Pancreas (tissue), 10 donors: Measurements from ENCODE around the gene IRF5. TPM values are rescaled to one million over a fixed set of nuclear protein-coding genes. Genes with fewer than 3 reads are reported as not detected.

Experiments
- ATAC-seq, 4 donors: fragments of 200-7000 bp; cut with Tn5 transposase; one replicate each; pipeline versions ENCODE4 v1.8.0 to v1.9.1; 2020; ENCODE audit warnings: mild to moderate bottlenecking in 4 of 4, moderate library complexity in 4 of 4
- DNase-seq, 6 donors: peaks; one replicate each; pipeline ENCODE4 v3.0.0-alpha.2; 2020
- FAIRE-seq: peaks from 2 replicates; lab custom pipeline; 2012; peaks lifted over from hg19 to GRCh38; lab: Jason Lieb, UNC
- H3K27ac ChIP-seq, 4 donors: fragments of 200-600 bp; sonication (generic); 1 replicate in 3 of 4; 2 replicates in 1 of 4; pipeline versions ENCODE4 v1.5.0 to v1.8.0; 2020
- H3K27me3 ChIP-seq, 4 donors: fragments of 200-600 bp; one replicate each; pipeline ENCODE4 v1.8.0; 2021
- H3K36me3 ChIP-seq, 3 donors: fragments of 200-600 bp; sonication (generic) in 1 of 3; one replicate each; pipeline versions ENCODE4 v1.5.0 to v1.8.0; 2020 to 2021
- H3K4me1 ChIP-seq, 3 donors: fragments of 200-600 bp; one replicate each; pipeline ENCODE4 v1.8.0; 2021
- H3K4me3 ChIP-seq, 4 donors: fragments of 200-600 bp; sonication (generic) in 2 of 4; one replicate each; pipeline versions ENCODE4 v1.5.0 to v1.8.0; 2020 to 2021
- H3K9me3 ChIP-seq, 4 donors: fragments of 200-600 bp; one replicate each; pipeline ENCODE4 v1.8.0; 2021
- CTCF ChIP-seq, 4 donors: fragments of 200-600 bp; sonication (generic) in 3 of 4; IDR thresholded peaks; one replicate each; pipeline versions ENCODE4 v1.5.0 to v1.8.0; 2021; ENCODE audit warnings: antibody characterized with exemption in 4 of 4
- WGBS, 2 donors: extraction: QIAGEN DNeasy Blood & Tissue Kit; methylation state at CpG; one replicate each; pipeline ENCODE4 v1.1.7; 2013; 5-methylcytosine and 5-hydroxymethylcytosine counted together
- intact Hi-C, 3 donors: fragments of 100-400 bp; cut with DNase I; formaldehyde crosslinking; loops; one replicate each; pipeline versions ENCODE4 v1.11.1 to v1.14.2; 2022
- polyA plus RNA-seq, 2 donors: library from polyadenylated mRNA; stranded (reverse); fragments of 200-250 nt; gene quantifications; one replicate each; pipeline ENCODE4 v1.2.3, GENCODE V29; 2013
- total RNA-seq, 6 donors: library from RNA; stranded (reverse); fragmentation: NEBNext Ultra II Directional in 4 of 6; extraction: Animal tissue kit (Norgen Biotek cat#: 25700) in 4 of 6; gene quantifications; one replicate each; pipeline versions ENCODE4 v1.2.1 to v1.2.4, GENCODE V29; 2021 to 2023
- donor health status: healthy with polysubstance abuse.
- donor health status: DM: no; HTN: no; CAD: no; lungs with moderate emphysema.
- donor health status: DM: no; HTN: no; CAD: no.
- donor health status: control.
- donor health status: control.
- donor health status: Bipolar disorder and iron deficiency.
- donor health status: DM: yes; HTN: yes; CAD: no.
- donor health status: DM: no; HTN: no; CAD: no.
- donor health status: DM: no; HTN: no; CAD: no.
- donor health status: DM: yes; HTN: yes; CAD: no.

IRF5 gene
- total and polyA plus RNA-seq, 8 donors = 3.2 to 12.4 (median 5.1) TPM

DNA sequence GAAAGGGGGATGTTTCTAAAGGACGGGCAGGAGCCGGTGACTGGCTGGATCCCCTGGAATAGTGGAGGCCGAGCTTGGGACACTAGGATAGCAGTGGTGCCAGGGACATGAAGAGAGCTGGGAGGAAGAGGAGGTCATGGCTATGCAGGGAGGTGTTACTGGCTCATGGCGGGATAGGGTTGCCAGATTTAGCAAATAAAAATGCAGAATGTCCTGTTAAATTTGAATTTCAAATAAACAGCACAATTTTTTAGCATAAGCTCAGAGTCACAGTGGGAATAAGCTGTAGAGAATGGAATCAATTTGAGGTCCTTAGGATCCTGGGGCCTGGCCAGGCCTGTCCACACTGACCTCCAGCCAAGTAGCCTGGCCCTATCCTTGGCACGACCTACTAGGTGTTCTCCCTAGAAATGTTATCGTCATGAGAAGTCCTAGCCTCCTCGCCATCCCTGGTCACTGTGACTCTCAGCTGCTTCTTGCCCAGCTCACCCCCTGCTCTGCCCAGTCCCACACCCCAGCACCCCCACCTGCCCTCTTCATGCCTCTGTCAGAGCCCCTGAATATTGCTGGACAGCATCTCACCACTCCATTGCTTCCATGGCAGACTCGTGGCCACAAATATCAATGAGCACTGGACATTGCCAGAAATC, 19.6 kb upstream of the IRF5 start:
- H3K9me3 ChIP-seq = no peaks in the 10 kb centered on the region
- no peak for TF ChIP-seq CTCF (IDR thresholded peaks at IDR 0.05)
- DNase-seq (peak in 1 of 6 donors; percentile 6), ATAC-seq (no peak), FAIRE-seq (no peak)
- intact Hi-C loops = no loop called here
- no peak overlapping the region for H3K4me3 ChIP-seq
- no peak overlapping the region for H3K27ac ChIP-seq
- H3K27me3 ChIP-seq = no peaks in the 10 kb centered on the region
- H3K36me3 ChIP-seq = no peaks in the 10 kb centered on the region
- no peaks in the 10 kb centered on the region for H3K4me1 ChIP-seq
- 81 to 92% methylated on average over 7 to 8 of the region's 8 CpGs for WGBS, 2 donors

GRCh38 chr7:128919241-128919640, 18.5 kb upstream of the IRF5 start:
- intact Hi-C loops = no loop called here
- no peaks in the 10 kb centered on the region for H3K4me1 ChIP-seq
- no peaks in the 10 kb centered on the region for H3K9me3 ChIP-seq
- H3K4me3 ChIP-seq = no peak overlapping the region
- no peak for FAIRE-seq
- TF ChIP-seq CTCF (IDR thresholded peaks at IDR 0.05) = no peak
- ATAC-seq = no peak
- no peak overlapping the region for H3K27ac ChIP-seq
- WGBS, 2 donors = 66 to 80% methylated on average over 6 of the region's 6 CpGs
- DNase-seq = peak in 1 of 6 donors; percentile 5
- H3K36me3 ChIP-seq = no peaks in the 10 kb centered on the region
- no peaks in the 10 kb centered on the region for H3K27me3 ChIP-seq

DNA sequence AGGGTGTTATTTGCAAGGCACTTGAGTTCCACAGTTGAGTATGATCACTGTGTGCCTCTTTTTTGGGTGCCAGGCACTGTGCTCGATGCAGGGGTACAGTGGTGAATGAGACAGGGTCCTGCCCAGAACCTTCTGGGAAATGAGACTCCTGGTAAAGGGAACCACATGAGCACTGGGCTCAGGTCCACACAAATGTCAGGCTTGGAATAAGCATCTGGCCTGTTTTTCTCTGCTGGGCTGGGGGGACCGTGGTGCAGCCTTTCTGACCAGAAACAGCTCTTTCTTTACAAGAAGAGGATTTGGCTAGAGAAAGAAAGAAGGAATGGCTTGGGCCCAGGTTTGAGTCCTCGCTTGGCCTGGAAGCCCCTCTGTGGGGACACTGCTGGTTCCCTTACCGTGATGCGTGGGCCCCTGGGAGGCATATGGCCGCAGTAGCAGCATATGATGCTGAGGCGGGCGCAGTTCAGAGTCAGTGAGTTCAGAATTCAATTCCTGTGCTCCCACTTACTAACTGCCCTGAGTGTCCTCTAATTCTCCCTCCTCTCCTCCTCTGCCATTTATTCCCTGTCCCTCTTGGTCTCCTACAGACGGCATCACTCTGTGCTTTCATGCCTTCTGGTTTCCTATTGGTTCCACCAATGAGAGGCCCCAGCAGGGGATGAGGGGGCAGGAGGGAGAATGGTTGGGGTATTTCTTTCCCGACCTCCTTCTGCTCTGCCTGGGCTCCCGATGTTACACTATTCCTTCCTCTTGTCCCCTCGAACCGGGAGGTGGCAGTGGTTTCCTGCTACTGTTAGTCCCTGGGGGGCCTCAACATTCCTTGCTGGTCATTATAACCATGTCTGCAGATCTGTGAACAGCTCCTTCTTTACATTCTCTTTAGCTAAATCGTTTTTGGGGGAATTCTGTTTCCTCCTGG, 17.6 kb upstream of the IRF5 start:
- ATAC-seq (peak in 2 of 4 donors; percentile 33 to 35), FAIRE-seq (no peak), DNase-seq (peak in 1 of 6 donors; percentile 10)
- Histone ChIP-seq H3K27ac (no peak overlapping the region), H3K9me3 (no peaks in the 10 kb centered on the region), H3K4me1 (no peaks in the 10 kb centered on the region), H3K27me3 (no peaks in the 10 kb centered on the region), H3K36me3 (no peaks in the 10 kb centered on the region), H3K4me3 (no peak overlapping the region)
- WGBS, 2 donors = 58% methylated on average over 14 of the region's 14 CpGs
- TF ChIP-seq CTCF (IDR thresholded peaks at IDR 0.05) = no peak
- intact Hi-C loops = no loop called here

DNA sequence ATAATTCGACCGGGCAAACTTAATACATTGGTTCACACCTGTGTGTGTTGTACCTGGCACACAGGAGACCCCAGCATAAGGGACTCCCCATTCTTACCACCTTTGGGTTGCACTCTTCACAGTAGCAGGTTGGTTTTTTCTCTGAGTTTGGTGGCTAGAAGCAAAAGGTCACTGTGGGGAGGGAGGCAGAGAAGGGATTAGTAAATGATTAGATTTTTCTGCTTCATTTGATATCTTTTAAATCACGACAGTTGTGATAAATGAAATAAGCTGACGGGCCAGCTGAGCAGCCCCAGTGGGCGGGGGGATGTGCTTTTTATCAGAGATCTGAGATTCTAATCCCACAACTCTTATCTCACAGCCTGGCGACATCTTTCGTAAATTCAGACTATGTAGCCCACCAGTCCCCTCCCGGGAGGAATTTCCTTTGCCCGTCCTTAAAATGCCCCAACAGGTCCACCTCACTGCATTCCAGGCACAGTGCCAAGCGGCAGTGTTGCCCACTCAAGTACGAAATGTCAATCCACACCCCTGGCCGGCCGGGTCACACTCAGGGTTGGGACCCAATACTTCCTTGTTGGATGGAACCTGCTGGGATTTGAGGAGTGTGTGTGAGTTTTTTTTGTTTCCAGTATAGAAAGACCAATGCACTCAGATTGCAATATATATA, 16.7 kb upstream of the IRF5 start:
- H3K27me3 ChIP-seq = no peaks in the 10 kb centered on the region
- H3K4me1 ChIP-seq = no peaks in the 10 kb centered on the region
- H3K9me3 ChIP-seq = no peaks in the 10 kb centered on the region
- H3K27ac ChIP-seq = peak overlapping the region in 1 of 4 donors; percentile 37
- DNase-seq (peak in 5 of 6 donors; percentile 11 to 66 (median 26)), ATAC-seq (peak in 1 of 4 donors; percentile 60), FAIRE-seq (no peak)
- WGBS, 2 donors = 24 to 25% methylated on average over 13 of the region's 13 CpGs
- intact Hi-C loops = no loop called here
- no peak overlapping the region for H3K4me3 ChIP-seq
- TF ChIP-seq CTCF (IDR thresholded peaks at IDR 0.05) = no peak
- H3K36me3 ChIP-seq = no peaks in the 10 kb centered on the region
